Measurements from ENCODE around the gene ENTPD1. TPM values are rescaled to one million over a fixed set of nuclear protein-coding genes. Genes with fewer than 3 reads are reported as not detected.
"Not testable (repeated sequence)": the region's sequence is repeated elsewhere in the genome, so short reads cannot be mapped to it uniquely, and the experiment has no call there.

ENTPD1 gene, protein sequence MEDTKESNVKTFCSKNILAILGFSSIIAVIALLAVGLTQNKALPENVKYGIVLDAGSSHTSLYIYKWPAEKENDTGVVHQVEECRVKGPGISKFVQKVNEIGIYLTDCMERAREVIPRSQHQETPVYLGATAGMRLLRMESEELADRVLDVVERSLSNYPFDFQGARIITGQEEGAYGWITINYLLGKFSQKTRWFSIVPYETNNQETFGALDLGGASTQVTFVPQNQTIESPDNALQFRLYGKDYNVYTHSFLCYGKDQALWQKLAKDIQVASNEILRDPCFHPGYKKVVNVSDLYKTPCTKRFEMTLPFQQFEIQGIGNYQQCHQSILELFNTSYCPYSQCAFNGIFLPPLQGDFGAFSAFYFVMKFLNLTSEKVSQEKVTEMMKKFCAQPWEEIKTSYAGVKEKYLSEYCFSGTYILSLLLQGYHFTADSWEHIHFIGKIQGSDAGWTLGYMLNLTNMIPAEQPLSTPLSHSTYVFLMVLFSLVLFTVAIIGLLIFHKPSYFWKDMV
- polyA plus RNA-seq (ENCODE audit: insufficient read length in 12 of 12): 10 to 100 TPM in 11 of 12 donors, not detected in 1; 12.7 to 20.0 (median 14.3) TPM
- long read RNA-seq, donor 1, partial matches to known transcripts: 18 of 23 reads
- long read RNA-seq, donor 1, other reads (novel, unspliced or antisense): 0 of 23 reads
- long read RNA-seq, donor 2: 0 reads
- long read RNA-seq, donor 3, partial matches to known transcripts: 0 of 1 reads
- long read RNA-seq, donor 3, other reads (novel, unspliced or antisense): 0 of 1 reads
- long read RNA-seq, donor 4, partial matches to known transcripts: 0 of 1 reads
- long read RNA-seq, donor 4, other reads (novel, unspliced or antisense): 0 of 1 reads
- long read RNA-seq, donor 5: 0 reads
- long read RNA-seq, donor 6: 0 reads
- long read RNA-seq, donor 7, partial matches to known transcripts: 0 of 2 reads
- long read RNA-seq, donor 7, other reads (novel, unspliced or antisense): 0 of 2 reads
- long read RNA-seq, donor 8, partial matches to known transcripts: 34 of 35 reads
- long read RNA-seq, donor 8, other reads (novel, unspliced or antisense): 0 of 35 reads
- long read RNA-seq, donor 9, partial matches to known transcripts: 0 of 1 reads
- long read RNA-seq, donor 9, other reads (novel, unspliced or antisense): 0 of 1 reads
- long read RNA-seq, donor 10, partial matches to known transcripts: 0 of 1 reads
- long read RNA-seq, donor 10, other reads (novel, unspliced or antisense): 0 of 1 reads
- long read RNA-seq, donor 11, partial matches to known transcripts: 0 of 1 reads
- long read RNA-seq, donor 11, other reads (novel, unspliced or antisense): 0 of 1 reads

DNA sequence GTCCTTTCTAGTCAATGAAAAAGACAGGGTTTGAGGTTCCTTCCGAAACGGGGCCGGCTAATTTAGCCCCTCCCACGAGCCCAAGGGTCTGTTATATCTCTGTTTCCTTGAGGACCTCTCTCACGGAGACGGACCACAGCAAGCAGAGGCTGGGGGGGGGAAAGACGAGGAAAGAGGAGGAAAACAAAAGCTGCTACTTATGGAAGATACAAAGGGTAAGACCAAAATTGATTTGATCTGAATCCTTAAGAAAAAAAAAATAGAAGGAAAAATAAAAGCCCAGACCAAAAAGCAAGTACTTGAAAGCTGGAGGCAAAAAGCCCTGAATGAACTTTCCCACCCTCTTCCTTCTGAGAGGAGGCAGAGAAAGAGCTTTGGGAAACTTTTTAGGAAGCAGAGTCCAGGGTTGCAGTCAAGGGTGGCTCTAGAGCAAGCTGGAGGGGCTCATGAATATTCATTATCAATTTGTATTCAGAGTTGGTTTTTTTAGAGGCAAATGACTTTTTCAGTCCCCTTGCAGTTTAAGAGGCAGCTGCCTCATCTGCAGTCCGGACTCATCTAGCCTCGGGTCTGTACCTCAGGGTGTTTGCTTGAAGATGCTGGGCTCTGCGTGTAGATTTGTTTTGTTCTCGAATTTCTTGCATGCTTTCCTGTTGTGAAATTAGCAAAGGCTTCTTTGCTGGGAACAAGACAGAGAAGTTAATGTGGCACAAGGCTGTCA lies at the start of gene ENTPD1:
ENTPD1 (plus strand) TSS at position 123 of the 721 bp plus-strand sequence; CDS start at position 200, 77 bp downstream.
- no peak for DNase-seq

DNA sequence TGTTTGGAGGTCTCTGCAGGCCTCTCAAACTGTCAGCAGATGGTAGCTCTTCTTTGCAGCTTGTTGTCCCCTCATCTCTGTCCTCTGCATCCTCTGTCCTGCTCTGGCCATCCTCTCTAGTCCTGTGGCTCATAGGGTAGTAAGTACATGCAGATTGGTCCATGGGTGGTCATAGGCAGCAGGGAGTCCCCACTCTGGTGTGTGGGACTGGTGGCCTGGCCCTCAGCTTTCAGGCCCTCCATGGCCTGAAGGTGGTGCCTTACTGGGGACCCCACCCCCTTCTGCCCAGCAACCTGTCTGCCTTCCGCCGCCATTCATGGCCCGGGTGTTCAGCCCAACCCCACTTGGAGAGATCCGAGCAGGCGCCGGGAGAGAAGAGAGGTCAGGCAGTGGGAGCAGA lies 49.4 kb upstream of the ENTPD1 start:
- DNase-seq: no peak

DNA sequence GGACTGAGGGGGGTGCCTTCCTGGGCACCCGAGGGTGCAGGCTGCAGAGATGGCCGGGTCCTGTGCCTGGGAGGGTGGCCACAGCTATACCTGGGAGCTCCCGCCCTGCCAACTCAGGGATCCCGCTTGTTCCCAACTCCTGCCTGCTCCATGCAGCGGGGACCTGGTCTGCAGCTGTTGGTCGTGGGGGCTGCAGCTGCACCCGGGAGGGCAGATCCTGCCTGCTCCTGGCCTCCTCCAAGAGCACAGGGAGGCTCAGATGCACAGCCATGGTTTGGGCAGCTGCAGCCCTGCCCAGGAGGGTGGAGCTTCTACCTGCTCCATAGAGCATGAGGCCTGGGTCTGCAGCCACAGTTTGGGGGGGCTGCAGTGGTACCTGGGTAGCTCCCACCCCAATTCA lies 49.0 kb upstream of the ENTPD1 start:
- no peak for DNase-seq

DNA sequence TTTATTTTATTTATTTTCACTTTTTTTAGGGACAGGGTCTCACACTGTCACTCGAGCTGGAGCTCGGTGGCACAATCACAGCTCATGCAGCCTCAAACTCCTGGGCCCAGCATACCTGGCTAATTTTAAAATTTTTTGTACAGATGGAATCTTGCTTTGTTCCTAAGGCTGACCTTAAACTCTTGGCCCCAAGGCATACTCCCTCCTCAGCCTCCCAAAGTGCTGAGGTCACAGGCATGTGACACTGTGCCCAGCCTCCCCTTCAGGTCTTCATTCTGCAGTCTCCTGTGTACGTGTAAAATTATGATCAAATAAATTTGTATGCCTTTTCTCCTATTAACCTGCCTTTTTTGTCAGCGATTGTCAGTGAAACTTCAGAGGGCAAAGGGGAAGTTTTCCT lies 44.5 kb upstream of the ENTPD1 start:
- no peak for DNase-seq

DNA sequence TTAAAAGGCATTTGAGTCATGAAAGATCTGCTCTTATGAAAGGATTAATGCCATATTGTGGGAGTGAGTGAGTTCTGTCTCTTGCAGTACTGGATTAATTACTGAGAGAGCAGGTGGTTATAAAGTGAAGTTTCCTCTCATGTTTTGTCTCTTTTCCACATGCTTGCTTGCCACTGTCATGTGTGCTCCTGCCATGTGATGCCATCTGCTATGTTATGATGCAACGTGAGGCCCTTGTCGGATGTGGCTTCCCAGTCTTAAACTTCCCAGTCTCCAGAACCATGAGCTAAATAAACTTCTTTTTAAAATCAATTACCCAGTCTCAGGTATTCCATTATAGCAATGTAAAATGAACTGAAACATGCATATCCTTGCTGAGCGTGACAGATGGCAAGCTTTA lies 39.5 kb upstream of the ENTPD1 start:
- no peak for DNase-seq

DNA sequence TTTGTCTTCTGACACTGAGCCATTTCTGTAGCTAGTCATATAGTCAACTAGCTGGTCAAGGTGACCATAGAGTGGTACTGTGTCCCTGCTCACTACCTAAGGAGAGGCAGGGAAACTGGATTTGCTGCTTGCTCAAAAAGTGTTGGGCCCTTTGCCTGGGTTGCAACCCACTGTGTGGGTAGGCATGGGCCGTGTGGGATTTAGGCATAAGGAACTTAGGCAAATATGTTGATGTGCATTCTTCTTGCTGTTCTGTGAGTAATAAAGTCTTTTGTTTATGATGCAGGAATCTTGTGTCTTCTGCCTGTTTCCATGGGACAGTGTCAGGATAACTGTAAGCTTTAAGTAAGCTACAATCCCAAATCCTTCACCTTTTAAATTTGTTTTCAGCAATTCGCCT lies 39.1 kb upstream of the ENTPD1 start:
- DNase-seq: no peak

DNA sequence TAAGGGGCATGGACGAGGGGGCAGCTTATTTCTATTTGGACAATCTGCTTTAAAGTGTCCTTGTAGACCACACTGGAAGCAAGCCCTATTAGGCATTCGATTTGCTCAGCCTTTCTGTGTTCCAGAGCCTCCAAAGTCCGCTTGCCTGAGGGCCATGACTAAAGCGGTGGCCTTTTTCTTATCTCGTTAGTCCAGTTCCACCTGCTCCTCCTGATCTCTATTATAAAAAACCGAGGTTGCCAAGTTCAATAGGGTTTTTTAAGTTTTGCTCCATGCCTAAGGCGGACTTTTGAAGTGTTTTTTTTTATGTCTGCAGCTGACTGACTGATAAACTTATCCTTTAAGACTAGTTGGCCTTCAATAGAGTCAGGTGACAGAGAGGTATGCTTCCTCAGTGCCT lies 35.2 kb upstream of the ENTPD1 start:
- DNase-seq: not testable (repeated sequence)

DNA sequence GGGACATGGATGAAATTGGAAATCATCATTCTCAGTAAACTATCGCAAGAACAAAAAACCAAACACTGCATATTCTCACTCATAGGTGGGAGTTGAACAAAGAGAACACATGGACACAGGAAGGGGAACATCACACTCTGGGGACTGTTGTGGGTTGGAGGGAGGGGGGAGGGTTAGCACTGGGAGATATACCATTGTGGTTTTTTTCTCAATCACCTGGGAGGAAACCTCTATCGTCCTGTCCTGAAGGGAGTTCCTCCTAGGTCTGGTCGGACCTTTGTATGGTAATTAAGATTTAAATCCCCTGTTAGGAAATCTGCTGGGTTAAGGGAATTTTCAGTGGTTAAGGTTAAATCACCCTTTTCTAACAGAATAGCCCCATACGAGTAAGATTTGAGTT lies 33.5 kb upstream of the ENTPD1 start:
- not testable (repeated sequence) for DNase-seq

DNA sequence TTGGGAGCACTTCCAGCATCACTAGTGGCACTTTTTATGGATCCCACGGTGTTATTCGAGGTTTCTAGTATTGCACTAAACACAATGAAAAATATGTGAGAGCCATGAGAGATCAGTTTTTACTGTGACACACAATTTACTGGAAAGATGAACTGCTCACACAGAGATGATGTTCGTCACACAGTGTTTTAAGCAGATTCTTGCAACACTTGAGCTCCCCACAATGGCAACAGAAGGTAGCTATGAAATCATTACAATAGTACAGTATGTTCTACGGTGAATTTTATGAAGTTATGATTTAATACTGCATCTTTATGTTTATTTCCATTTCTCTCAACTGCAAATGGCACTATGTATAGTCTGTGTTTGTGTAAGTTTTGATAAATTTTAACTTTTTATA lies 27.4 kb upstream of the ENTPD1 start:
- no peak for DNase-seq

DNA sequence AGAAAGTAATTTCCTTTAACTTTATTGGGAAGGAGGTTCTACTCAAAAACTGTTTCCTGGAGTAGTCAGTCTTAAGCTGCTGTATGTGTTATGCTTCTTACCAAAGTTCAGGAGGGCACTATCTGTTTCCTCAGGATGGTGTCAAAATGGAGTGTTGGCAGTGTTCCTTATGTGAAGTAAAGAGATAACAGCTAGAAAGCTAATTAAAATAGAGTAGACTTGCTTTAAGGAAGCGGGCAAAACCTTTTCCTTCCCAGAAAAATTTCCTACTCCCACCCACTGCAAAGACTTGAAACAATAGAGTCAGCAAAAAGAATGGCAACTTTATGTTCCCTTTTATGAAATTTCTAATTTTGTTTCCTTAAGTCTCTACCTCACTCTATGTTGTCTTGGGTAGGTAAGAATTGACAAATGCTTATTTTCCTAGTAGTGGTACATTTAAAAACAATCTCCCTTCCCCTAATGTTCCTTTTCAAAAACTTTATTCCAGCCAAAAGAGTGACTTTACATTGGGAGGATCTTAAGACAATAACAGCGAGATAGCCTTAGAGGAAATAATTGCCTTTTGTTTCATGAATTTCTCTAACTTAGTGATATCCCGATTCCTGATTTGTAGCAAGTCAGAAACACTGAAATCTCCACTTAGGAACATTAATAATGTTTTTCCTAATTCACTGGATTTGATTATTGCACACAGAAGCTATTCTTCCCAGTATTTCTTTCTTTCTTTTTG lies 26.5 kb upstream of the ENTPD1 start:
- no peak for DNase-seq

DNA sequence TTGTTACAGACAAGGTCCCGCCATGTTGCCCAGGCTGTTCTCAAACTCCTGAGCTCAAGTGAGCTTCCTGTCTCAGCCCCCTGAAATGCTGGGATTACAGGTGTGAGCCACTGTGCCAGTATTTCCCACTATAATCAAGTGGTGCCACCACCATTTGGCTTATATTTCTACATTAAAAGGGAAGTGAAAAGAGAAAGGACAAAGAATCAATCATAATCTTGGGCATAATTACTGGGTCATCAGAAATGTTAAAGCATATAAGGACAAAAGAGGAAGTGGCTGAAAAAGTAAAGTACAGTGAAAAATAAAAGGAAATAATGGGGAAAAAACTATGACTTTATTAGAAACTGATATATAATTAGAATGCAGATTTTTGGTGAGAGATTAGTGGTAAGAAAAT lies 25.7 kb upstream of the ENTPD1 start:
- no peak for DNase-seq

DNA sequence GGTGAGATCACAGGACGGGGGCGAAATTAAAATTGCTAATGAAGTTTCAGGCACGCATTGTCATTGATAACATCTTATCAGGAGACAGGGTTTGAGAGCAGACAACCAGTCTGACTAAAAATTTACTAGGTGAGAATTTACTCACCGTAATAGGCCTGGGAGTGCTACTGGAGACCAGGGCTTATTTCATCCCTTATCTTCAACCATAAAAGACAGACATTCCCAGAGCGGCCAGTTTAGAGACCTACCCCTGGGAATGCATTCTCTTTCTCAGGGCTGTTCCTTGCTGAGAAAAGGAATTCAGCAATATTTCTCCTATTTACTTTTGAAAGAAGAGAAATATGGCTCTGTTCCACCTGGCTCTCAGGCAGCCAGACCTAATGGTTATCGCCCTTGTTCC lies 23.1 kb upstream of the ENTPD1 start:
- DNase-seq: not testable (repeated sequence)

DNA sequence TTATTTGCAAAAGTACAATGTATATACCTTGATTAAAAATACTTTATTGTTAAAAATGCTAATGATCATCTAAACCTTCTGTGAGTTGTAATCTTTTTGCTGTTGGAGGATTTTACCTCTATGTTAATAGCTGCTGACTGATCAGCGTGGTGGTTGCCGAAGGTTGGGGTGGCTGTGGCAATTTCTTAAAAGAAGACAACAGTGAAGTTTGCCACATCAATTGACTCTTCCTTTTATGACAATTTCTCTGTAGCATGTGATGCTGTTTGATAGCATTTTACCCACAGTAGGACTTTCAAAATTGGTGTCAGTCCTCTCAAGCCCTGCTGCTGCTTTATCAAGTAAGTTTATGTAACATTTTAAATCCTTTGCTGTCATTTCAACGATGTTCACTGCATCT lies 16.9 kb upstream of the ENTPD1 start:
- DNase-seq: no peak

DNA sequence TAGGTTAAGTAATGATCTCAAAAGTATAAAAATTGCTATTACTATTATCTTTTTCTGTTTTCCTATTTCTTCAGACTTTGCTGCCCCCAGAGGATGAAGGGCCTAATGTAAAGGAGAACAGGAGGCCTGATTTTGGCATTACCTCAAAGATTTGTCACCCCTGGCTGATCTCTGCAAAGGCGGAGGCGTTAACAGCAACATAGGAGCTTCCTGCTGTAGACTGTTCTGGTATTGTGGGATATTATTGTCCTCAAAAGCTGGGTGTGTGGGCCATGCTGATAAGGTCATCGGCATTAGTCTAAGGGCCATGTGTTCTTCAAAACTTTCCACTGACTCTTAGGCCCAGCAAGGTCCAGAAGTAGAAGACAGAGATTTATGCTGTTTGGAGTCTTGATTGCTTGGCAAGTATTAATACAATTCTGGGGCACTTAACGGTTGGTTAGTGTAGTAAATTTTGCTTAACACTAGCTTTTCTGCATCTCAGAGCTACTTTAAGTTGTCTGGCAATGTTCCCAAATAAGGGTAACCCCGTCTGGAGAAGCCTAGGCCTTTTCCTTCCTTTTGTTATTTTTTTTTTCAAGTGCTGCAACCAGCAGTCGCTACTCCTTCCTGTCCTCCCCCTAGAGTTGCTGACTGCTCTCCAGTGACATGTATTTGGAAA lies 14.0 kb upstream of the ENTPD1 start:
- peak; percentile 37 for DNase-seq

DNA sequence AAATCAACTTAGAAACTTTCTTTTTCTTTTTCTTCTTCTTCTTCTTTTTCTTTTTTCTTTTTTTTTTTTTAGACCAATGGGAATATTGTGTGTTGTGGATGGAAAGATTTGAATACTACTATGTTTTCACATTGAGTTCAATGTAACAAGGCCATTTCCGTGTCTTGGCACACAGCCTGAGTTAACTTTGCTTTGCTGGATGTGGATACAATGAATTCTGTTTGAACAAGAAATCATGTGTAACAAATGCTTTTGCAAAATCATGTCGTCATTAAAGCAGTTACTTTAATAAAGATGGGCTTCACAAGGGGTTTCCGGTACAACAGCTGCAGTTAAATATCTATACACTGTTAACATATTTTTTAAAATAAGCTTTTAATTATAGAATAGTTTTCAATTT lies 13.5 kb upstream of the ENTPD1 start:
- DNase-seq: no peak

DNA sequence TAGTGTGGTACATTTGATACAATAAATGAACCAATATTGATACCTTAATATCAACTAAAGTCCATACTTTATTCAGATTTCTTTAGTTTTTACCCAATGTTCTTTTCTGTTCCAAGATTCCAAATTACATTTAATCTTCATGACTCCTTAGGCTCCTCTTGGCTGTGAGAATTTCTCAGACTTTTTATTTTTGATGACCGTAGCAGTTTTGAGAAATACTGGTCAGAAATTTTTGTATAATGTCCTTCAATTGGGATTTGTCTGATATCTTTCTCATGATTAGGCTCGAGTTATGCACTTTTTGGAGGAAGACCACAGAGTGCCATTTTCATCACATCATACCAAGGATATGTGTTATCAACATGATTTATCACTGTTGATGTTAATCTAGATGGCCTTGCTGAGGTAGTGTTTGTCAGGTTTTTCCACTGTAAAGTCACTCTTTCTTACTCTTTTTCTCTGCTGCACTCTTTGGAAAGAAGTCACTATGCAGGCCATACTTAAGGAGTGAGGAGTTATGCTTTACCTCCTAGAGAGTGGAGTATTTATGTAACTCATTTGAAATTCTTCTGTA lies 12.9 kb upstream of the ENTPD1 start:
- no peak for DNase-seq

DNA sequence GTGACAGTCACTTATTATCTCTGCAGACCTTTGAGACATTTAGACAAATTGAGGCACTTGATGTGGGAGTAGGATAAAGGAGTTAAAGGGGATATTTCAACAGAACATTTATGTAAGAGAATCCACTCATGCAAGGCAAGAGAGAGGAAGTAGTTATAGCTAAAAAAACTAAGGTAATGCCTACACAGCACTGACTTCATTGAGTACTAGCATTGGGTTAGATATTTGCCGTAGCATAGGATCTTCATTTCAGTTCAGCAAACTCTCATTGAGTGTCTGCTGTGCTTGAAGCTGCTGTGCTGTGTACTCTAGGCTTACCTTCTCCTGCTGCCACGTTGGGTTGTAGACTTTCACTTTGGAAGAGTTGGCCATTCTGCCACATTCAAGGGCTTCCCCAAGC lies 10.5 kb upstream of the ENTPD1 start:
- DNase-seq: no peak

DNA sequence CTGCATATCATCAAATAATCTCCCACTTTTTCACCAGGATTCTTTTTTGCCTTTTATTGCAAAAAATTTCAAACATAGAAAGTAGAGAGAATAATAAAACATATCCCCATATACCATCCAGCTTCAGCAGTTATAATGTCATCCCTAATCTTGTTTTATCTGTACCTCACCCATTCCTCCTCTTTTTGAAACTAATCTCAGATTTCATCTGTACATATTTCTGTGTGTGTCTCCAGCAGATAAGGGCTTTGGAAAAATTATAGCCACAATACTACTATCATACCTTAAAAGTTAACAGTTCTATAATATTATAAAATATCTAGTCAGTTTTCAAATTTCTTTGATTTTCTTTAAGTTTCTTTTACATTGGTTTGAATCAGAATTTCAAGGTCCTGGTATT lies 7.6 kb upstream of the ENTPD1 start:
- DNase-seq: no peak

DNA sequence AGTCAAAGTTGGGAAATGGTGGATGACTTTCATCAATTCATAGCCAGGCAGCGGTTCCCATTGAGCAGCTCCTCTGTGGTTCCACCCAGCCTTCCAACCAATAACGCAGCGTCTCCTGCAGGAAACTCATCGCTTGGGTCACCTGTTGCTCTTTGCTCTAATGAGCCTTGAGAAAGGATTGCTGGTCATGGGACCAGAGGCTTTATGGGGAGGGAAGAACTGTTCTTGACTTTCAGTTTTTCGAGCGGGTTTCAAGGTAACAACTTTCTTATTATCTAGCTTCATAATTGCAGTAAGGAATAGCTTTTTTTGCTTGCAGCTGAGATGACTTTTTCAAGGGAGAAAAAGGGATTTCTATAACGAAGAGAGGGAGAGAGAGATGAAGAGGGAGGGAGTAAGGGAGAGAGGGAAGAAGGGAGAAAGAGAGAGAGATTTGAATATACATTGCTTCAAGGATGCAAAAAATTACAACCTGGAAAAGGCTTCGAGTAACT lies 405 bp upstream of the ENTPD1 start:
- no peak for DNase-seq

Data from muscle of arm (tissue), 14 donors.